Sigmoid colon (tissue), 7 donors: ENCODE data around the gene MYO10. TPM values are rescaled to one million over a fixed set of nuclear protein-coding genes. Genes with fewer than 3 reads are reported as not detected.
"Not testable (repeated sequence)": the region's sequence is repeated elsewhere in the genome, so short reads cannot be mapped to it uniquely, and the experiment has no call there.

Source experiments
- DNase-seq: peaks from one replicate; pipeline ENCODE4 v3.0.0-alpha.2; 2019
- H3K27ac ChIP-seq, 4 donors: fragments of 200-600 bp; sonication (generic); one replicate each; pipeline ENCODE4 v1.5.1; 2016 to 2019; ENCODE audit warnings: mild to moderate bottlenecking in 1 of 4
- H3K27me3 ChIP-seq, 3 donors: fragments of 200-600 bp; sonication (generic); one replicate each; pipeline ENCODE4 v1.5.1; 2019; ENCODE audit warnings: mild to moderate bottlenecking in 1 of 3
- H3K36me3 ChIP-seq, 4 donors: fragments of 200-600 bp; sonication (generic); one replicate each; pipeline ENCODE4 v1.5.1; 2016 to 2019
- H3K4me1 ChIP-seq, 4 donors: fragments of 200-600 bp; sonication (generic); one replicate each; pipeline ENCODE4 v1.5.1; 2017 to 2019
- H3K4me3 ChIP-seq, 4 donors: fragments of 200-600 bp; sonication (generic); one replicate each; pipeline ENCODE4 v1.5.1; 2017 to 2019; ENCODE audit warnings: mild to moderate bottlenecking in 2 of 4, moderate library complexity in 1 of 4
- H3K9me3 ChIP-seq, 4 donors: fragments of 200-600 bp in 3 of 4; sonication (generic) in 3 of 4; one replicate each; pipeline versions ENCODE4 v1.5.1 to v1.6.1; 2013 to 2019
- EP300 ChIP-seq, 4 donors: sonication (generic); formaldehyde crosslinking; IDR thresholded peaks; one replicate each; pipeline ENCODE4 v1.6.1; 2017; ENCODE audit warnings: antibody characterized with exemption in 4 of 4
- POLR2A ChIP-seq, 2 donors: fragments of 450-650 bp; IDR thresholded peaks; one replicate each; pipeline ENCODE4 v1.6.1; 2016; ENCODE audit warnings: antibody characterized with exemption in 2 of 2, mild to moderate bottlenecking in 2 of 2, moderate library complexity in 2 of 2
- POLR2AphosphoS5 ChIP-seq, 4 donors: sonication (generic); formaldehyde crosslinking; IDR thresholded peaks; one replicate each; pipeline ENCODE4 v1.6.1; 2017; ENCODE audit warnings: antibody characterized with exemption in 4 of 4
- WGBS, 2 donors: extraction: QIAGEN DNeasy Blood & Tissue Kit; methylation state at CpG; one replicate each; pipeline ENCODE4 v1.1.7; 2013; 5-methylcytosine and 5-hydroxymethylcytosine counted together
- intact Hi-C: fragments of 100-400 bp; cut with DNase I; formaldehyde crosslinking; loops from one replicate; pipeline ENCODE4 v1.15.1; 2023
- polyA plus RNA-seq, 3 donors: library from polyadenylated mRNA; stranded (reverse); fragments of 200-250 nt; gene quantifications; one replicate each; pipeline ENCODE4 v1.2.3, GENCODE V29; 2013
- total RNA-seq, 4 donors: library from RNA; depleted of rRNA; stranded (reverse); fragments of >200 nt; gene quantifications; one replicate each; pipeline ENCODE4 v1.1.0, GENCODE V29; 2016
- TF ChIP-seq, protein P1 (sequence below), 4 experiments: fragments of 450-650 bp in 3 of 4; fragments of 200-600 bp in 1 of 4; IDR thresholded peaks; one replicate each; pipeline ENCODE4 v1.5.1; 2016 to 2019; ENCODE audit warnings: antibody characterized with exemption in 4 of 4, mild to moderate bottlenecking in 3 of 4, moderate library complexity in 2 of 4
- donor health status: healthy with polysubstance abuse.
- donor health status: Bipolar disorder and iron deficiency.
- donor health status: healthy.

MYO10 gene
- total and polyA plus RNA-seq, 7 donors = 3.9 to 20.3 (median 8.3) TPM

GRCh38 chr5:16723821-16724220 lies 212.3 kb downstream of the MYO10 start:
- no peaks in the 10 kb centered on the region for H3K27me3 ChIP-seq
- intact Hi-C loops = no loop called here
- DNase-seq = no peak
- H3K9me3 ChIP-seq = no peaks in the 10 kb centered on the region
- no peaks in the 10 kb centered on the region for H3K36me3 ChIP-seq
- TF ChIP-seq POLR2A (IDR thresholded peaks at IDR 0.05) (no peak), POLR2AphosphoS5 (IDR thresholded peaks at IDR 0.05) (no peak), EP300 (IDR thresholded peaks at IDR 0.05) (no peak)
- TF ChIP-seq, protein P1, sequence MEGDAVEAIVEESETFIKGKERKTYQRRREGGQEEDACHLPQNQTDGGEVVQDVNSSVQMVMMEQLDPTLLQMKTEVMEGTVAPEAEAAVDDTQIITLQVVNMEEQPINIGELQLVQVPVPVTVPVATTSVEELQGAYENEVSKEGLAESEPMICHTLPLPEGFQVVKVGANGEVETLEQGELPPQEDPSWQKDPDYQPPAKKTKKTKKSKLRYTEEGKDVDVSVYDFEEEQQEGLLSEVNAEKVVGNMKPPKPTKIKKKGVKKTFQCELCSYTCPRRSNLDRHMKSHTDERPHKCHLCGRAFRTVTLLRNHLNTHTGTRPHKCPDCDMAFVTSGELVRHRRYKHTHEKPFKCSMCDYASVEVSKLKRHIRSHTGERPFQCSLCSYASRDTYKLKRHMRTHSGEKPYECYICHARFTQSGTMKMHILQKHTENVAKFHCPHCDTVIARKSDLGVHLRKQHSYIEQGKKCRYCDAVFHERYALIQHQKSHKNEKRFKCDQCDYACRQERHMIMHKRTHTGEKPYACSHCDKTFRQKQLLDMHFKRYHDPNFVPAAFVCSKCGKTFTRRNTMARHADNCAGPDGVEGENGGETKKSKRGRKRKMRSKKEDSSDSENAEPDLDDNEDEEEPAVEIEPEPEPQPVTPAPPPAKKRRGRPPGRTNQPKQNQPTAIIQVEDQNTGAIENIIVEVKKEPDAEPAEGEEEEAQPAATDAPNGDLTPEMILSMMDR (IDR thresholded peaks at IDR 0.05) = no peak
- WGBS, 2 donors = 77 to 94% methylated on average over 6 of the region's 6 CpGs
- peaks cover 0 to 16% (median 10%) of the 10 kb centered on the region in 4 donors for H3K4me1 ChIP-seq
- no peak overlapping the region for H3K4me3 ChIP-seq
- H3K27ac ChIP-seq = no peak overlapping the region

DNA sequence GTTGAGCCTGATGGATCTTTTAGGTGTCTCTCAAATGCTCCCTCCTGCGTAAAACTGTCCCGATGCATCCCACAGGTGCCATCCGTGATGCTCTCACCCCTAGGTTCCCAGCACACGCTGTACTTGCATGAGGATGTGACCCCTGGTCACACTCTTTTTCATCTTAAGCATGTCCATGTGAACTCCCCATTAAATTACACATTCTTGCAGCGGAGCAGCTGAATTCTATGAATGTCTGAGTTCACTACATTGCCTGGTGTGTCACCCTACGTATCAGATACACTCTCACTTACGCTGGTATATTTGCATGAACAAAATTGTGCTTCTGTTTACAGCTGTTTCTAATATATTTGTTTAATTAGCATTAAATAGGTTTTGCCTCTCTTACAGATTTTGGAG lies 214.0 kb downstream of the MYO10 start:
- TF ChIP-seq, protein P1 (IDR thresholded peaks at IDR 0.05) = no peak
- no peak for TF ChIP-seq POLR2AphosphoS5 (IDR thresholded peaks at IDR 0.05)
- TF ChIP-seq POLR2A (IDR thresholded peaks at IDR 0.05) = no peak
- 54 to 81% methylated on average over 7 of the region's 7 CpGs for WGBS, 2 donors
- Histone ChIP-seq H3K27ac (no peak overlapping the region), H3K27me3 (no peaks in the 10 kb centered on the region), H3K4me3 (no peak overlapping the region), H3K4me1 (peaks cover 0 to 3% (median under 1%) of the 10 kb centered on the region in 4 donors), H3K9me3 (no peaks in the 10 kb centered on the region), H3K36me3 (no peaks in the 10 kb centered on the region)
- no peak for DNase-seq
- intact Hi-C loops = no loop called here

GRCh38 chr5:16721151-16722096 lies 214.7 kb downstream of the MYO10 start:
- TF ChIP-seq EP300 (IDR thresholded peaks at IDR 0.05) (no peak), POLR2A (IDR thresholded peaks at IDR 0.05) (no peak), POLR2AphosphoS5 (IDR thresholded peaks at IDR 0.05) (no peak)
- TF ChIP-seq, protein P1 (IDR thresholded peaks at IDR 0.05) = no peak
- no peaks in the 10 kb centered on the region for H3K27me3 ChIP-seq
- intact Hi-C loops = no loop called here
- no peak for DNase-seq
- H3K4me1 ChIP-seq = no peaks in the 10 kb centered on the region
- no peak overlapping the region for H3K4me3 ChIP-seq
- no peaks in the 10 kb centered on the region for H3K9me3 ChIP-seq
- H3K27ac ChIP-seq = no peak overlapping the region
- H3K36me3 ChIP-seq = no peaks in the 10 kb centered on the region
- WGBS, 2 donors = 20 to 63% methylated on average over 11 of the region's 11 CpGs

DNA sequence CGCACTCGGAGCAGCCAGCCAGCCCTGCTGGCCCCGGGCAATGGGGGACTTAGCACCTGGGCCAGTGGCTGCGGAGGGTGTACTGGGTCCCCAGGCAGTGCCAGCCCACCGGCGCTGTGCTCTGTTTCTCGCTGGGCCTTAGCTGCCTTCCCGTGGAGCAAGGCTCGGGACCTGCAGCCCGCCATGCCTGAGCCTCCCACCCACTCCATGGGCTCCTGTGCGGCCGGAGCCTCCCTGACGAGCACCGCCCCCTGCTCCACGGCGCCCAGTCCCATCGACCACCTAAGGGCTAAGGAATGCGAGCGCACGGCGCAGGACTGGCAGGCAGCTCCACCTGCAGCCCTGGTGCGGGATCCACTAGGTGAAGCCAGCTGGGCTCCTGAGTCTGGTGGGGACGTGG lies 218.1 kb downstream of the MYO10 start:
- H3K27me3 ChIP-seq, H3K4me3 ChIP-seq, H3K27ac ChIP-seq, intact Hi-C loops, H3K36me3 ChIP-seq, H3K4me1 ChIP-seq, DNase-seq, H3K9me3 ChIP-seq: not testable (repeated sequence)
- WGBS, 2 donors = 95 to 97% methylated on average over 21 to 23 of the region's 23 CpGs

- Histone ChIP-seq H3K4me3 (peak overlapping the region in 3 of 4 donors; percentile 24 to 27 (median 26)), H3K4me1 (no peaks in the 10 kb centered on the region)
These were observed 222.6 kb downstream of the MYO10 start for GRCh38 chr5:16713386-16713928.

More at GRCh38 chr5:16713386-16713928, 222.6 kb downstream of the MYO10 start:
- TF ChIP-seq, protein P1 (IDR thresholded peaks at IDR 0.05) = no peak
- TF ChIP-seq POLR2AphosphoS5 (IDR thresholded peaks at IDR 0.05) (no peak), POLR2A (IDR thresholded peaks at IDR 0.05) (no peak), EP300 (IDR thresholded peaks at IDR 0.05) (no peak)
- no peaks in the 10 kb centered on the region for H3K9me3 ChIP-seq
- no peaks in the 10 kb centered on the region for H3K27me3 ChIP-seq
- WGBS, 2 donors = 34 to 43% methylated on average over 14 of the region's 14 CpGs
- intact Hi-C loops = no loop called here
- H3K36me3 ChIP-seq = no peaks in the 10 kb centered on the region
- no peak overlapping the region for H3K27ac ChIP-seq
- no peak for DNase-seq
